ENCODE measurements around the gene ARPC5. TPM values are rescaled to one million over a fixed set of nuclear protein-coding genes. Genes with fewer than 3 reads are reported as not detected.

ARPC5 gene
- total and polyA plus RNA-seq, 7 donors: 11.6 to 31.8 (median 13.9) TPM

GRCh38 chr1:183586926-183587325 lies 48.7 kb downstream of the ARPC5 start:
- WGBS, 3 donors: 86 to 95% (median 92%) methylated on average over 8 of the region's 8 CpGs
- H3K27me3 ChIP-seq (ENCODE audit: insufficient read depth in 3 of 3, low read length in 2 of 3): no peaks in the 10 kb centered on the region
- DNase-seq (no peak), ATAC-seq (no peak)
- H3K36me3 ChIP-seq (ENCODE audit: insufficient read depth in 1 of 2, low read depth in 1 of 2): no peaks in the 10 kb centered on the region
- H3K9me3 ChIP-seq: no peaks in the 10 kb centered on the region
- H3K27ac ChIP-seq: no peak overlapping the region
- no peak overlapping the region for H3K4me3 ChIP-seq
- H3K4me1 ChIP-seq: no peaks in the 10 kb centered on the region
- intact Hi-C loops (cut with DNase I): no loop called here
- TF ChIP-seq CTCF (IDR thresholded peaks at IDR 0.05): no peak

GRCh38 chr1:183586455-183586854 lies 49.1 kb downstream of the ARPC5 start:
- WGBS, 3 donors: 96 to 100% (median 97%) methylated on average over 1 of the region's 1 CpG
- Histone ChIP-seq H3K9me3 (no peaks in the 10 kb centered on the region), H3K4me1 (no peaks in the 10 kb centered on the region), H3K4me3 (no peak overlapping the region), H3K27ac (no peak overlapping the region), H3K27me3 (ENCODE audit: insufficient read depth in 3 of 3, low read length in 2 of 3) (no peaks in the 10 kb centered on the region), H3K36me3 (ENCODE audit: insufficient read depth in 1 of 2, low read depth in 1 of 2) (no peaks in the 10 kb centered on the region)
- intact Hi-C loops (cut with DNase I): no loop called here
- no peak for DNase-seq
- no peak for ATAC-seq
- no peak for TF ChIP-seq CTCF (IDR thresholded peaks at IDR 0.05)

GRCh38 chr1:183585038-183585437 lies 50.5 kb downstream of the ARPC5 start:
- Histone ChIP-seq H3K27me3 (ENCODE audit: insufficient read depth in 3 of 3, low read length in 2 of 3) (no peaks in the 10 kb centered on the region), H3K36me3 (ENCODE audit: insufficient read depth in 1 of 2, low read depth in 1 of 2) (no peaks in the 10 kb centered on the region), H3K27ac (no peak overlapping the region), H3K4me3 (no peak overlapping the region), H3K9me3 (no peaks in the 10 kb centered on the region), H3K4me1 (no peaks in the 10 kb centered on the region)
- DNase-seq (no peak), ATAC-seq (no peak)
- intact Hi-C loops (cut with DNase I): no loop called here
- TF ChIP-seq CTCF (IDR thresholded peaks at IDR 0.05): no peak
- 75 to 82% (median 82%) methylated on average over 6 of the region's 6 CpGs for WGBS, 3 donors

GRCh38 chr1:183584147-183584546 lies 51.4 kb downstream of the ARPC5 start:
- Histone ChIP-seq H3K9me3 (no peaks in the 10 kb centered on the region), H3K27ac (no peak overlapping the region), H3K4me3 (no peak overlapping the region), H3K27me3 (ENCODE audit: insufficient read depth in 3 of 3, low read length in 2 of 3) (no peaks in the 10 kb centered on the region), H3K36me3 (ENCODE audit: insufficient read depth in 1 of 2, low read depth in 1 of 2) (no peaks in the 10 kb centered on the region), H3K4me1 (no peaks in the 10 kb centered on the region)
- whole genome bisulfite sequencing, 3 donors: 70 to 80% (median 72%) methylated on average over 5 of the region's 5 CpGs
- intact Hi-C loops (cut with DNase I): no loop called here
- TF ChIP-seq CTCF (IDR thresholded peaks at IDR 0.05): no peak
- DNase-seq: no peak
- no peak for ATAC-seq

- Histone ChIP-seq H3K27ac (no peak overlapping the region), H3K4me1 (no peaks in the 10 kb centered on the region)
- WGBS, 3 donors: 83% methylated on average over 6 of the region's 6 CpGs
Observed at GRCh38 chr1:183583466-183583865, 52.1 kb downstream of the ARPC5 start.

More at GRCh38 chr1:183583466-183583865, 52.1 kb downstream of the ARPC5 start:
- Histone ChIP-seq H3K36me3 (ENCODE audit: insufficient read depth in 1 of 2, low read depth in 1 of 2) (no peaks in the 10 kb centered on the region), H3K27me3 (ENCODE audit: insufficient read depth in 3 of 3, low read length in 2 of 3) (no peaks in the 10 kb centered on the region), H3K4me3 (no peak overlapping the region), H3K9me3 (no peaks in the 10 kb centered on the region)
- no peak for DNase-seq
- intact Hi-C loops (cut with DNase I): no loop called here
- no peak for TF ChIP-seq CTCF (IDR thresholded peaks at IDR 0.05)
- no peak for ATAC-seq
